CD1c-positive myeloid dendritic cell (primary cell): Measurements from ENCODE around the gene GRIK3.

Experiments
- DNase-seq: peaks from one replicate; pipeline ENCODE4 v3.0.0-alpha.2; 2016; ENCODE audit errors: extremely low spot score

The GRIK3 gene

DNA sequence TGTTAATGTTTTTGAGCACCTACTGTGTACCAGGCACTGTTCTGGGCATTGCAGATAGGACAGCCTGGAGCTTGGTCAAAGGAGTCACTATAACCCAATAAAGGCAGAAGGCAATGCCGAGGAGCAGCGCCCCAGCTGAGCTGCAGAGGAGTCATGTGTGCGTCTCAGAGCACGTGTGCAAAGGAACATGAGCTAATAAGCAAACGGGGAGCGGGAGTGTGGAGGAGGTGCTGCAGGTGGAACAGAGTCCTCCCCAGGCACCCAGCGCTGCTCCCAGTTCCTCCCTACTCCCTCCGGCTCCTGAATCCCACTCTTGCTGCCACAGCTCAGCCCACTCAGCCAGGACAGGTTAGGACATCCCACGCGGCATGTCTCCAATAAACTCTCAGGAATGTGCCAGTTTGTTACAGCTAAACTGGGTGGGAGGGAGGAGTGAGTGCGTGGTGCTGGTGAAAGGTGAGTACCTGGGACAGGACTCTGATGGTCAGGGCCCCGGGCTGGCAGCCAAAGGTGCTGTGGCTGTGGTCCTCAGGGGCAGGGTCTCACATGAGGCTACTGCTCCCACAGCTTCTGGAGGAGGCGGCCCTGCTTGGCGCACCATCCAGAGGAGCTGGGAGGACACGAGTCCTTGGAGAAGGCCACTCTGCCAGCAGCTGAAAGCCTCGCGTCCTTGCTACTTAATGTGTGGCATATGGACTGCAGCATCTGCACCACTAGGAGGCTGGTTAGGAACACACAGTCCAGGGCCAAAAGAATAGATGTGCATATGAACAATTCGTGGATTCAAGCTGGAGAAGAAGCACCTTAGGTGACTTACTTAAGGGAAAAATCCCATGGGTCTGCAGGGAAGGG is 52.3 kb downstream of the GRIK3 start:
- no peak for DNase-seq

DNA sequence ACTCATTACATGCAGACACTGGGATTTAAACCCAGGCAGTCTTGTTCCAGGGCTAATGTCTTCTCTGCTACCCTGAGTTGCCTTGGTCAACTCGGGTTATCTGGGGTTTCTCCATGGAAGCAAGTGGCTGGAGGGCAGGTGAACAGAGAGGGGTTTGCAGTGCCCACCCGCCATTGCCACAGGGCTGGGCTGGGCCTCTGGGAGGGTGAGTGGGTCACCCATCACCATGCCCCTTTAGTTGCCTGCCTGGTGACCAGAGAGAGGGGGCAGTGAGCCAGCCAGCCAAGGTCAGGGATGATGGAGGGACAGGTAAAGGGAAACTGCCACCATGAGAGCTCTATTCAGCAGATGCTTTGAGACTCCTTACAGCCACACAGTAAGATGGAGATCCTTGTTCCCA is 53.2 kb downstream of the GRIK3 start:
- DNase-seq = no peak

DNA sequence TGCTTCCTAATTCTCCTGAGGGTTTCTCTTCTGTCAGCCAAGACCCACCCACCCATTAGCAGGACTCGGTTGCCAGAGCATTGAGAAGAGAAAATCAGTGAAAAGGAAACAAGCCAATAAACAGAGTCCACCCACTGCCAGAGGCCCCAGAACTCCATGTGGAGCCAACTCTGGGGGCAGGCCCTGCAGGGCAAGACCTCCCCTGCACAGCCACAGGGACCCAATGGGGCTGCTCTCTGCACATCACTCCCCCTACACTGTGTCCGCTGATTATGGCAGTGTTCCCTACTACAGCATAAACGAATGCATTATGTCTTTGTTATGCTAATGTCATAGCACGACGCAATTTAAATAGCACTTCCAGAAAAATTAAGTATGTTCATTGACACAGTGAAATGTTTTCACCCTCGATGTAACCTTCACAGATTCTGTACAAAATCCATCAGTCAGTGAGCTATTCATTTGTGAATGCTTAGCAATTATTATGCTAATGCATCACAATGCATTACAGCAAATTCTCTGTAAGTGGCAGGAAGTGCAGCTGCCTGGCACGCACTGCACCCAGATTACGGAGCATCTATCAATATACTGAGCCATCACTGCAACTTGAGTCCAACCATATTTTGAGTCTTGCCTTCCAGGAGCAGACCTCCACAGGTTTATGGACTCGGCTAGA is 56.4 kb downstream of the GRIK3 start:
- no peak for DNase-seq

DNA sequence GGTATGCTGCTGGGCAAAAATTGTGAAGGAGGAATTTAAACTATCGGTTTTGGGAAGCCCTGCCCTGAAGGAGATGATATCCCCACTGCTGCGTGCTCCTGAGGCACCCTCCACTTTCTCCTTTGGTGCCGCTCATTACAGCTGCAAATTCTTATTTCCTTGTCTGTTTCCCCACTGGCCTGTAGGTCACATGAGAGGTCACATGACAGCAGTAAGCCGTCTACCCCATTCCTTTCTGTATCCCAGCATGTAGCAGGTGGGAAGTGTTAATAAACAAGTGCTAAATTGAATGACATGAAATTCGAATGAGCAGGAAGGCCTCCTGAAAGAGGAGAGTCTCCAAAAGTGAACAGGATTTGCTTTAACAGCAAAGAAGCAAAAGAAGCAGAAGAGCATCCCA is 58.7 kb downstream of the GRIK3 start:
- no peak for DNase-seq

DNA sequence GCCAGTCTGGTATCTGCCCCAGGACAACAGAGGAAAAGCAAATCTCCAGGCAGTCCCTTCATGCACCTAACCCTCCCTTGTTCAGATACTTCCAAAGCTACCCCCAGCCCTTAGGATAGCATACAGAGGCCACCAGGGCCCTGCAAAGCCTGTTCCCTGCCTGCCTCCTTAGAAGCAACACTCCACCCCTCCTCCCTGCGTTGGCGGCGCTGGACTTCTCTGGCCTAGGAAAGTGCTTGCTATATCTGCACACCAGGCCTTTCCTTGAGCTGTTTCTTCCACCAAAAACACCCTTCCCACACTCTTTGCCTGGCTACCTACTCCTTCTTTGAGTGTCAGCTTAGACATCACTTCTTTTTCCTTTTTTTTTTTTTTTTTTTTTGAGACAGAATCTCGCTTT is 61.3 kb downstream of the GRIK3 start:
- no peak for DNase-seq

DNA sequence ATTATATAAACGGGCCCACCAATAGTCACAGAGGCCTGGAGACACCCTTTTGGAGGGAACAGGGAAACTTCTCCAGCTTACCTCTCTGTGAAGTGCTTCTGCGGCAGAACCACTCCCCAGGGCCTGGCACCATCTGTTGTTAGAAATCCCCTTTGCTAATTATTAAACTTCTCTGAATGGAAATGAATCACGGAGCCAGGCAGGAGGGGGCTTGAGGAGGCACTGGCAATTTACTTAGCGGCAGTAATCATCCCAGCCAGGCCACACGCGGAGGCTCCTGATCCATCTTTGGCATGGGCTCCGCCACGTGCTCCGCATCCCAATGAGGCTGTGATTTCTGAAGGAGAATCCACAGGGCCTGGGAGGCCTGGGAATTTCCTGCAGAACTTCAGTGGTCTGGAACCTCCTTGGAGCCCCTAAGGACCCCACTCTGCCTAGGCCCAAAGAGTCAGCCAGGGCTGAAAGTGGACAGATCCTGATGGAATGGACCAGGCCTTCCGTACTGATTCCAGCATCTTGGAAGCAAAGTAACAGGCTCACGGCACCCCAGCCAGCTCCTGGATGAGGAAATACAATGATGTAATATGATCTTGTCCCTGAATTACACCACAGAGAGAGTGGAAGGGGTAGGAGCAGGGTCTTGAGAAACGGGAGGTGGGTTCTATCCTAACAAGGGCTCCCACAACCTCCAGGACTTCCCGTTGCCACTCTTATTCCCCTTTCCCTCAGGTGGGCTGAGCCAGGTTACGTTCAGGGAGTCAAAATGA is 62.3 kb downstream of the GRIK3 start:
- no peak for DNase-seq

DNA sequence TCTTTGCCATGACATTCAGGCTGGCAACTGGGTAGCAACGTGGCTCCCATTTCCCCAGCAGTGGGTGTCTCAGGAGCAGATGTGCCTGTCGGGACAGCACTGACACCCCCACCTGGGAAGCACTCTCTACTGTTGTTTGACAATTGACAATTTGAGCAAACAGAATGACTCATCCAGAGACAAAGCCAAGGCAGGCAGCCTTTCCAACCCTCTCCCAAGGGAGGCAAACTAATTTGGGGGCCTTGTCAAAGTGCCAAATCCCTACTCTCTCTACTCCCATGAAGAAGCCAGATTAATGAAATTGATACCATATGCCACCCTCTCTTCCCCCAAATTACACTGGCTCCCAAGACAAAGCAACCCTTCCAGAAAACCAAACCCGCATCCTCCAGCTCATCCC is 65.6 kb downstream of the GRIK3 start:
- DNase-seq = no peak

DNA sequence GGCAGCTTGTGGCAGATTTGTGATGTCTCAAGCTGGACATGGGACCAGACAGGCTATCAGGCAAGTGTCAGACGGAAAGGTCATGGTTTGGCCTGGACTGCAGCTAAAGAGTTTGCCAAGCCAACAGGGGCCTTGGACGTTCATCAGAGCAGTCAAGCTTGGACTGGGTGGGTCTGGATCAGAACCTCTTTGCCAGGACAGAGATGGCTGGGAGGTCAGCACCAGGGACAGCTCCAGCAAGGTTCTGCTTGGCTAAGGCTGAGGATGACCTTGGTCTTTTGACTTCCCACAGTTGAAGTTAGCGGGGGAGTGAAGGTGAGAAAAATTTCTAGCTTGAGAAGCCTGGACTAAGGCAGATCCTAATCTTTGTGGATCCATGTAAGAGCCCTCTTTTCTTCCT is 68.1 kb downstream of the GRIK3 start:
- DNase-seq = no peak

DNA sequence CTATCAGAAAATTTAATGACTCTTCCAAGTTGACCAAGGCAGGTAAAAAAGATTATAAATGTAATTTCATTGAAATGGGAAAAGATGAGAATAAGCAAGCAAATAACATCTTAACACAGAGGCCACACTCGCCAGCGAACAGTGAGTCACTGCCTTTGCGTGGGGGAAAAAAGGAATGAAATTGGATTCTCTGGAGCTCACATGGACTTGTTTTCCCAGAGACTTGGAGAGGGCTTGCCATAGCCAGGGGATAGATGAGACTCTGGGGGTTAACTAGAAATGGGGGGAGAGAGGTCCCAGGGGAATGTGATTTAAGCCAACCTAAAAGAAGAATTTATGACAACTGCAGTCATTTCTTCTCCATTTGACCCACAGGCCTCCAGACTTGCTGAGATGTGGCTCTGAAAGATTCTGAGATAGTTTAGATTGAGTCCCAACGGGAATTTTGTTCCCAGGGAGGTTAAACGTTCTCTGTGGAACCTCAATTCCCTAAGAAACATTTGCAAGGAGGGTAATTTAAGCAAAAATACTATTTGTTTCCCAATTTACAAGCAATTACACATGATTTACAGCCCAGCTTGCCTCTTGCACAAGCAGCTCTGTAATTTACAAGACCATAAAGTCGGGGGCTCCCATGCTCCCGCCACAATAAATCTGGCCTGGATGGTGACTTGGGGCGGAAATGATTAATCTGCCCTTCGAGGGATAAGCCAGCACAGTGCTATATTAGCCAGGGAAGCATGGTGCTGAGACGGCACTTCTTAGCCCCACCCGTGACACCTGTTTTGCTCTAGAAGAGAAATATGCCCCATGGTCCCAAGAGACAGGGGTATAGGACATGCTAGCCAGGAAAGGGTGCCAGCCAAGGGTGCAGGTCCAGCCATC is 68.8 kb downstream of the GRIK3 start:
- no peak for DNase-seq

DNA sequence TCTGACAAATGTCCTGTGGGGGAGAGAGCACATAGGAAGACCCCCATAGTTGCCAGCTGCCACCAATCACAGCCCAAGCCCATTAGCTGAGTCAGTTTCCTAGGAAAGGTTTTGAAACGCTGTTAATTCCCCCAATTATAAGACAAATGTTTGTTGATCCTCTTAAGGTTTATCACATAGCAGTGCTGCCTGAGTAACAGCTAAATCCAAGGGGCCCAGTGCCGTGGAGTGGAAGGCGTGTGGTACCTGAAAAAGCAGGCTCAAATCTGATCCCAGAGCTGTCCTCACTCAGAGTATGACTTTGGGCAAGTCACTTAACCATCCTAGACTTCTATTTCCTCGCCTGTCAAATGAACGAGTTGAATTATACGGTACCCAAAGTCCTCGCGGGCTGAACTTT is 69.5 kb downstream of the GRIK3 start:
- no peak for DNase-seq

DNA sequence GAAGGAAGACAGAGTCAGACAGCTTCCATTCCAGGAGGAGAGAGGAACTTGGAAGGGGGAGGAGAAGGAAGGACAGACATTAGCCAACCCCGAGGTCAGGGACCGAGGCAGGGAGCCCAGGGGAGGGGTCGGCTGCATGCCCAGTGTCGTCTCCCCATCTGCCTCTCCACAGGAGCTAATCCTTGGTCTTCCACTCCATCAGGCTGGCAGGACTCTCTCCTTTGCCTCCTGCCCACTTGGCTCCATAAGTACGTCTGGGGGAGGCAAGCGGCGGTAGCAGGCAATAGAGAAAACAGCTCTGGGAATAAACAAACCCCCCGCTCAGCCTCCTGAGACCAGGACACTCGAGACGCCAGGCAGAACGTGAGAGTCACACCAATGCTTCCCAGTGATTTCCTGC is 71.3 kb downstream of the GRIK3 start:
- no peak for DNase-seq

DNA sequence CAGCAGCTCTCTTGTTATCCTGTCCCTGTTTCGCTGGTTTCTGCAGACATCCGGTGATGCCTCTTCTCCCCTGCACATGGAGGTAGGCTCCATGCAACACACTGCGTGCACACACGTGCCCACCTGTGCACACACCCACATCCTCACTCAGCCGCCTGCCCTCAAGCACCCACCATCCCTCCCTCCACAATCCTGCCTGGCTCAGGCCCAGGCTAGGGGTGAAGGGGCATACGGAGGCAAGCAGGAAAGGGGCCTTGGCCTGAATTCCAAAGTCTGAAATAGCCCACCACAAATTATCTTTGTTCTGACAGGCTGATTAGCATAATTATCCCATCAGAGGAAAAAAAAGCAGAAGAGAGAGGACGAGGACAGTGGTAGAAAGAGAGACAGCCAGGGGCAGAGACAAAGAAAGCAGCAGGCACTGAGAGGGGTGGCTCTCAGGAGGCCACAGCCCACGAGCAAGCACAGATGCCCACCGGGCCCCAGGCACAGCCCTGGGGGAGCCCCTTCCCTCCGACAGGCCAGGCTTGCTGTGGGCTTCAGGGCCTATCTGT is 73.2 kb downstream of the GRIK3 start:
- DNase-seq = no peak

DNA sequence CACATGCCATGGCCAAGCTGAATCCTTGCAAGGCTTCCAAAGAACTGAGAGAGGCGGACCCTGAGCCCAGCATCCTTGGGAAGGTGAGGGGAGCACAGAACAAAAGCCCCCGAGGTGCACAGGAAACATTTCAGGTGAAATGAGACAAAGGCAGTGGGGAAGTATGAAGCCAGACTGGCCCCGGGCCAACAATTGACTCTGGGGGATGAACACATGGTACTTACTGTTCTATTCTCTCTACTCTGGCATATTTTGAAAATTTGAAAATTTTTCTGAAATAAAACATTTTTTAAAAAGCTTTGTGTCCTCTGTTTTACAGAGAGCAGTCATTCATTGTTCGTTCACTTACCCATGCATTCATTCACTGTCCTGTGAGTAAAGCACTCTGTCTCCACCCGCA is 77.7 kb downstream of the GRIK3 start:
- DNase-seq = no peak

DNA sequence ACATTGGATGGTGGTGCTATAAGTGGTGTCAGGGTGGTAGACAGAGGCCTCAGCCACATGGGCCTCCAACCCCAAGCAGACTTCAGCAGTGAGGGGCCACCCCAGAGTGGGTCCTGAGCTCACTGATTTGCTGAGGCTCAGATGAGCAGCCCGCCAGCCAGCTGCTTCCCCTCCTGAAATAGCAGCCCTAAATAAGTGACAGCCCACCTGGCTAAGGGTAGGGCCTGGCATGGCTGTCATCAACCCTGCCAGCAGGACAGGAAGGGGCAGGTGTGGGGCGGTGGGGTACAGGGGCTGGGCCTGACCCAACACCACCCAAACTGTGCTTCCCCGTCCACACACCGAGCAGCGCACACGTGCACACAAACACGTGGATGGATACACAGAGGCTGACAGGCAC is 79.3 kb downstream of the GRIK3 start:
- no peak for DNase-seq

DNA sequence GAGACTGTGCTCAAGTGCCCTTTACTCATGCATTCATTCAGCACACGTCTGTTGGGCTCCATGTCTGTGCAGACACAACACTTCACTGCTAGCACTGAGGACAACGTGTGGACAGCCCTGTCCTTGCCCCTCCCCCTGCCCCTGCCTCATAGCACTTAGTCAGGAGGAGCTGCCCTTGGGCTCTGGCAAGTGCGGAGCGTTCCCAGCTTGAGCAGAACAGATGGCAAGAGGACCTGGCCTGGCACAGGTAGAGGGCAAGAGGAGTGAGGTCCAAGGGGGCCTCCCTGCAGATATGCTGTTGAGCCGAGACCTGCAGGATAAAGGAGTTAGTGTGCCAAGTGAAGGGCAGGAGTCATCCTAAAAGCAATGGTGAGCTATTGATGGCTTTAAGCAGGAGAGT is 81.3 kb downstream of the GRIK3 start:
- DNase-seq = no peak

DNA sequence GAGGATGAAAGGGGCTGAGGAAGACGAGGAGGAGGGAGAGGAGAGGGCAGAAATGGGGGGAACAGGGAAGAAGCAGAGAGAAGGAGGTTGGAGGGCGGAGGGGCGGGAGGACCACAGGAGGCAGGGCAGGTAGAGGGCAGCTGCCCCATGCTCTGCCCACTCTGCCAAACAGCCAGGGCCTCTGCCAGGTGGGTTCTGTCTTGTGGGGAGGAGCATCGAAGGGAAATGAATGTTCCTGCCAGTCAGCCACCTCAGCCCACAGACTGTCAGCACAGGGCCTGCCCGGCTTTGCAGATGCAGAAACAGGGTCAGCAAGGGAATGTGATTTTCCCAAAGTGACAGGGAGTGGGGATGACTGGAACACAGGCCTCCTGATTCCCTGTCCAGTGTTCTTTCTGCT is 82.6 kb downstream of the GRIK3 start:
- DNase-seq = no peak

DNA sequence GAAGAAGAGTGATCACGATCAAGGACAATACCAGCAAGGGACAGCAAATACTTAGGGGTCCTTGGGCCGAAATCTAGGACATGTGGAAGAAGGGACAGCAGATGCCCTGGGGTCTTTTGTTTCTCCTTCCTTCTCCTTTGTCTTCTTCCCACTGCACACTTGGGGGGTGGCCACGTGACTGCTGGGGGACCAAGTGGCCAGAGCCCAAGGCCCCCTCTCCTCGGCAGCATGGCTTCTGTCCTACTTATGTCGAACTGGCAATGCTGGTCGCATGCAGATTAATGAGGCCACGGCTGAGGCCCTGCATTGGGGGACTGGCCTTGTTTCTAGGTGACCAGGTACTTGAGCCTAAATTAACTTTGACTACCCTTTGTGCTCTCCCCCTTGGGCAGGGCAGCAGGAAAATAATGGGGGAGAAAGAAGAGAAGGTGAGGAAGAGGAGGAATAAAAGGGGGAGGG is 83.0 kb downstream of the GRIK3 start:
- no peak for DNase-seq

DNA sequence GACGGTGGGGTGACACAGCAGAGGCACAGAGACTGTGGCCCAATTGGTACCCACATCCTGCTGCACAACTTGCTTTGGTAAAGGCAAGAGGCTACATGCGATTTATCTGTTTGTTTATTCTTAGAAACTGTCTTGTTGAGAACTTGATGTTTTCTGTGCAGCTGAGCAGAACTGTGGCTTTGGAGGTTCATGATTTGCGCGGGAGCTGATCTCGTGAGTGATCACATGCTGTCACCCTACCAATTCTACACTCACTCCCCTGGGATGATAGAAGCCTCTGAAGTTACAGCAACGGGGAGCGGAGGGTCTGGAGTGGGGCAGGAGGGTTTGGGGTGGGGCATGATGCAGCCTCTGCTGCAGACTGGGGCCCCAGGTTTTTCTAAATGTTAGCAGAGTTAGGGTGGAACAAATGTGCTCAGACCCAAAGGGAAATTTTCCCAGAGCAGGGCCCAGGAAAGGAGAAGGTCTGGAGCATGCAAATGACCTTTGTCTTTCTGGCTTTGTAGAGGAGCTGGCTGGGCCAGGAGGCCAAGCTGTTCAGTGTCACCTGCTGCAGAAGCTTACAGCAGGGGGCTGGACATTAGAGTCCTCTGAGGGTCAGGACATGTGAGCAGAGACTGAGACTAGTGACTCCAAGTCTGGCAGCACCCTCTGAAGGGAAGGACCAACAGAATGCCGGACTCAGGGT is 83.6 kb downstream of the GRIK3 start:
- no peak for DNase-seq

DNA sequence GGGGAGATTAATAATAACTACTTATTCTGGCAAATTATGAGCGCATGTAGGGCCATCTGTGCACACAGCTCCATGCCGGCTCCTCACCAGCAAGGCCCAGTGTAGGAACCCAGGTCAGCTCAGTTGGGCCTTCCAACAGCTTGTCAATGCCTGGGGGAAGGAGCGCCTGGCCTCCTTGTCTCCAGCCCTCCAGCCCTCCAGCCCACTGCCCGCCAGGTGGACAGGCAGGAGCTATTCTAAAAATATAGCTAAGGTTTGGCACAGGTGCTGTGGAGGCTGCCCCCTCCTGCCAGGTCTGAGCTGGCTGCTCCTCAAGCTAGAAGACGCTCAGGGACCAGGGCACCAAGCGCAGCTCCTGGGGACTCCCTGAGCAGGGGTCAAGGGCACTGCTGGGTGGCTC is 85.7 kb downstream of the GRIK3 start:
- DNase-seq = no peak

DNA sequence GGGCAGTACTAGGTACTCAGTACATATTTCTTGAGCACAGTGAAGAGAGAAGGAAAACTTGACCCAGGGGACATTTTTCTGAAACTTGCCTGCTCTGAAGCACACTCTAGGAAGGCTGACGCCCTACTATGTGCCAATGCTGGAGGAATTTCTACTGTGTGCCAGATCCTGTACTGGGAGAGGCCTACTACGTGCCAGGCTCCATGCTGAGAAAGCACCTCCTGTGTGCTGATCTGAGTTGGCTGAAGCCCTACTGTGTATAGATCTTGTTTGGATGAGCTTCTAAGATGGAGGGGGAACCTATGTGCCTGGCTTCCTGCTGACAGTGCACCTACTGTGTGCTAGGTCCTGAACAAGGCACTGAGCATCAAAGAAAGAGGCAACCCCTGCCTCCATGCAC is 86.2 kb downstream of the GRIK3 start:
- DNase-seq = no peak

DNA sequence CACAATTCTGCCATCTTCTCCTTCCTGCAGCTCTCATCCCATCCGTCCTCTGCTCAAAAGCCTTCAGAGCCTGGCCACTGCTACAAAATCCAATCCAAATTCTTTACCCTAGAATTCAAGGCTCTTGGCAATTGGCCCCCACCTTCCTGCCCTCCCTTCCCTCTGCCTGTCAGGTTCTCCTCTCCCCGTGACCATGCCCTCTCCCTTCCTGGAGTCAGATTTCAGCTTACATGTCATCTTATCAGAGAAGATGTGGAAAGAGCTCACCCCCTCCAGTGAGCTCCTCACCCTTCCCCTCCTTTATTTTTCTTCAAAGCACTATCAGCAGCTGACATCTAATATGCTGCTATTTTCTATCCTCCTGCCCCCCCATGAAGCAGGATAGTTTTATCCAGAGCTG is 86.9 kb downstream of the GRIK3 start:
- DNase-seq = no peak
